Activated naive CD8-positive, alpha-beta T cell treated with anti-CD3 and anti-CD28 coated beads, Interleukin-2, amount 10 ng/mL, durations not matched to agents 7 days and 5 days (primary cell): ENCODE measurements around the gene TLN1. TPM values are rescaled to one million over a fixed set of nuclear protein-coding genes. Genes with fewer than 3 reads are reported as not detected.
A peak's percentile ranks its signal among the peaks of the same experiment; 100 is the strongest.

Experiments used
- ATAC-seq: fragments of 150-1000 bp; cut with Tn5 transposase; one replicate; pipeline ENCODE4 v1.10.0; 2021; ENCODE audit warnings: low read depth, moderate library complexity
- POLR2A ChIA-PET: fragments of 350-600 bp; sonication (Branson Sonifier 250); formaldehyde crosslinking; loops from one replicate; lab custom pipeline; 2021; ENCODE audit warnings: antibody characterized with exemption; lab: Charles Lee
- DNase-seq: peaks from one replicate; pipeline ENCODE4 v3.0.0; 2021
- H3K27ac Mint-ChIP-seq: one replicate; pipeline ENCODE4 v1.8.0; 2022; ENCODE audit warnings: mild to moderate bottlenecking, mixed read lengths
- H3K27me3 Mint-ChIP-seq: one replicate; pipeline ENCODE4 v1.8.0; 2022; ENCODE audit warnings: mild to moderate bottlenecking, moderate library complexity, mixed read lengths
- H3K36me3 Mint-ChIP-seq: one replicate; pipeline ENCODE4 v1.8.0; 2021; ENCODE audit warnings: mild to moderate bottlenecking, mixed read lengths
- H3K4me1 Mint-ChIP-seq: one replicate; pipeline ENCODE4 v1.8.0; 2021; ENCODE audit warnings: mixed read lengths
- H3K4me3 Mint-ChIP-seq: one replicate; pipeline ENCODE4 v1.8.0; 2022; ENCODE audit warnings: mild to moderate bottlenecking, moderate library complexity, mixed read lengths
- H3K9me3 Mint-ChIP-seq: one replicate; pipeline ENCODE4 v1.8.0; 2021; ENCODE audit warnings: mixed read lengths
- total RNA-seq, 2 experiments: library from RNA; stranded (reverse); gene quantifications; one replicate each; pipeline ENCODE4 v1.2.3, GENCODE V29; 2021

TLN1 gene
- total RNA-seq, 2 experiments from 2014 or later: 381 to 388 TPM

GRCh38 chr9:35748858-35749514, 17.0 kb upstream of the TLN1 start, which contains the start of the genes GBA2 and RGP1:
Gene GBA2, minus strand, starts transcription at chr9:35749228. Its CDS starts 524 bp downstream, at chr9:35748704.
Gene RGP1, plus strand, starts transcription at chr9:35749287. Its CDS starts 469 bp downstream, at chr9:35749756.
- no peaks in the 10 kb centered on the region for H3K9me3 Mint-ChIP-seq
- H3K27me3 Mint-ChIP-seq: no peaks in the 10 kb centered on the region
- H3K4me3 Mint-ChIP-seq: peak within 1 kb of the TSS; percentile 94
- peak within 1 kb of the TSS; percentile 91 for H3K27ac Mint-ChIP-seq
- POLR2A ChIA-PET: interaction anchor here (0.5 to 3.3 kb wide), 19 partner anchors 8 to 144 kb away, joined by 3 to 53 read pairs (median 6); partner anchors contain the start of genes ARHGEF39, CCDC107, CREB3 and RMRP
- ATAC-seq (peak; percentile 81), DNase-seq (peak; percentile 86)
- H3K4me1 Mint-ChIP-seq: peaks cover 32% of the 10 kb centered on the region
- H3K36me3 Mint-ChIP-seq: peaks cover 23% of the 10 kb centered on the region

GRCh38 chr9:35748242-35748857, 16.4 kb upstream of the TLN1 start:
- no peak for DNase-seq
- H3K9me3 Mint-ChIP-seq: no peaks in the 10 kb centered on the region
- POLR2A ChIA-PET: interaction anchor here (0.5 to 3.3 kb wide), 17 partner anchors 8 to 144 kb away, joined by 3 to 53 read pairs (median 7); partner anchors contain the start of genes CCDC107, CREB3, RMRP and SPAG8
- no peak for ATAC-seq
- peaks cover 23% of the 10 kb centered on the region for H3K36me3 Mint-ChIP-seq
- no peaks in the 10 kb centered on the region for H3K27me3 Mint-ChIP-seq
- peak overlapping the region; percentile 73 for H3K27ac Mint-ChIP-seq
- peaks cover 33% of the 10 kb centered on the region for H3K4me1 Mint-ChIP-seq
- H3K4me3 Mint-ChIP-seq: peak overlapping the region; percentile 88

- peaks cover 19% of the 10 kb centered on the region for H3K36me3 Mint-ChIP-seq
- no peak overlapping the region for H3K27ac Mint-ChIP-seq
- H3K27me3 Mint-ChIP-seq: no peaks in the 10 kb centered on the region
- POLR2A ChIA-PET: interaction anchor here (1.8 kb wide), 1 partner anchor 14 kb away, joined by 4 read pairs; the partner anchor contains the start of genes CREB3 and TLN1
- no peaks in the 10 kb centered on the region for H3K9me3 Mint-ChIP-seq
- H3K4me3 Mint-ChIP-seq: peak overlapping the region; percentile 88
- DNase-seq: no peak
- no peak for ATAC-seq
- H3K4me1 Mint-ChIP-seq: peaks cover 45% of the 10 kb centered on the region
These were observed 14.6 kb upstream of the TLN1 start for GRCh38 chr9:35746583-35746982.

GRCh38 chr9:35745569-35745968, 13.6 kb upstream of the TLN1 start:
- Mint-ChIP-seq H3K4me1 (peaks cover 44% of the 10 kb centered on the region), H3K27me3 (no peaks in the 10 kb centered on the region), H3K9me3 (no peaks in the 10 kb centered on the region), H3K27ac (no peak overlapping the region), H3K36me3 (peaks cover 17% of the 10 kb centered on the region), H3K4me3 (peak overlapping the region; percentile 58)
- POLR2A ChIA-PET: interaction anchor here (1.8 kb wide), 1 partner anchor 13 kb away, joined by 4 read pairs; the partner anchor contains the start of genes CREB3 and TLN1
- no peak for ATAC-seq
- DNase-seq: no peak

- Mint-ChIP-seq H3K4me1 (peaks cover 37% of the 10 kb centered on the region), H3K36me3 (peaks cover 17% of the 10 kb centered on the region), H3K27me3 (no peaks in the 10 kb centered on the region), H3K4me3 (no peak overlapping the region), H3K9me3 (no peaks in the 10 kb centered on the region), H3K27ac (no peak overlapping the region)
- POLR2A ChIA-PET: no interaction called here
- ATAC-seq: no peak
- DNase-seq: no peak
These were observed 12.0 kb upstream of the TLN1 start for GRCh38 chr9:35743880-35744518.

- Mint-ChIP-seq H3K4me1 (peaks cover 37% of the 10 kb centered on the region), H3K27ac (no peak overlapping the region), H3K27me3 (no peaks in the 10 kb centered on the region), H3K36me3 (peaks cover 23% of the 10 kb centered on the region), H3K4me3 (no peak overlapping the region), H3K9me3 (no peaks in the 10 kb centered on the region)
- POLR2A ChIA-PET: no interaction called here
- DNase-seq: no peak
- no peak for ATAC-seq
These were observed 11.5 kb upstream of the TLN1 start for GRCh38 chr9:35743452-35743851.

GRCh38 chr9:35741740-35742139, 9.7 kb upstream of the TLN1 start:
- Mint-ChIP-seq H3K9me3 (no peaks in the 10 kb centered on the region), H3K4me3 (no peak overlapping the region), H3K27ac (no peak overlapping the region), H3K27me3 (no peaks in the 10 kb centered on the region), H3K36me3 (peaks cover 22% of the 10 kb centered on the region), H3K4me1 (peaks cover 25% of the 10 kb centered on the region)
- ATAC-seq (peak; percentile 64), DNase-seq (no peak)
- POLR2A ChIA-PET: interaction anchor here (0.6 to 2.3 kb wide), 4 partner anchors 10 to 125 kb away, joined by 3 to 13 read pairs (median 3); partner anchors contain the start of genes CREB3 and TLN1

- POLR2A ChIA-PET: interaction anchor here (1.6 to 2.3 kb wide), 2 partner anchors 8 to 9 kb away, joined by 9 to 13 read pairs; partner anchors contain the start of genes CREB3, GBA2, RGP1 and TLN1
- Mint-ChIP-seq H3K27me3 (no peaks in the 10 kb centered on the region), H3K27ac (no peak overlapping the region), H3K9me3 (no peaks in the 10 kb centered on the region), H3K4me3 (no peak overlapping the region), H3K4me1 (peaks cover 23% of the 10 kb centered on the region), H3K36me3 (peaks cover 23% of the 10 kb centered on the region)
- DNase-seq: no peak
- ATAC-seq: no peak
These were observed 8.2 kb upstream of the TLN1 start for GRCh38 chr9:35740243-35740642.

GRCh38 chr9:35738924-35739323, 6.9 kb upstream of the TLN1 start:
- no peaks in the 10 kb centered on the region for H3K9me3 Mint-ChIP-seq
- no peak for ATAC-seq
- H3K36me3 Mint-ChIP-seq: peaks cover 22% of the 10 kb centered on the region
- POLR2A ChIA-PET: no interaction called here
- DNase-seq: no peak
- peak overlapping the region; percentile 43 for H3K27ac Mint-ChIP-seq
- H3K4me3 Mint-ChIP-seq: no peak overlapping the region
- H3K27me3 Mint-ChIP-seq: no peaks in the 10 kb centered on the region
- peaks cover 22% of the 10 kb centered on the region for H3K4me1 Mint-ChIP-seq

- no peaks in the 10 kb centered on the region for H3K27me3 Mint-ChIP-seq
- H3K4me1 Mint-ChIP-seq: peaks cover 20% of the 10 kb centered on the region
- DNase-seq (no peak), ATAC-seq (no peak)
- H3K9me3 Mint-ChIP-seq: no peaks in the 10 kb centered on the region
- H3K27ac Mint-ChIP-seq: no peak overlapping the region
- peaks cover 15% of the 10 kb centered on the region for H3K36me3 Mint-ChIP-seq
- POLR2A ChIA-PET: interaction anchor here (1.5 kb wide), 1 partner anchor 10 kb away, joined by 5 read pairs; the partner anchor contains the start of genes GBA2 and RGP1
- no peak overlapping the region for H3K4me3 Mint-ChIP-seq
These were observed 6.2 kb upstream of the TLN1 start for GRCh38 chr9:35738186-35738585.

GRCh38 chr9:35737143-35737542, 5.1 kb upstream of the TLN1 start:
- no peaks in the 10 kb centered on the region for H3K27me3 Mint-ChIP-seq
- H3K27ac Mint-ChIP-seq: no peak overlapping the region
- H3K4me3 Mint-ChIP-seq: no peak overlapping the region
- POLR2A ChIA-PET: interaction anchor here (1.5 kb wide), 1 partner anchor 11 kb away, joined by 5 read pairs; the partner anchor contains the start of genes GBA2 and RGP1
- peaks cover 15% of the 10 kb centered on the region for H3K4me1 Mint-ChIP-seq
- DNase-seq (no peak), ATAC-seq (no peak)
- peaks cover 14% of the 10 kb centered on the region for H3K36me3 Mint-ChIP-seq
- H3K9me3 Mint-ChIP-seq: no peaks in the 10 kb centered on the region

GRCh38 chr9:35736201-35736633, 4.2 kb upstream of the TLN1 start:
- Mint-ChIP-seq H3K4me3 (no peak overlapping the region), H3K27me3 (no peaks in the 10 kb centered on the region), H3K36me3 (peaks cover 14% of the 10 kb centered on the region), H3K9me3 (no peaks in the 10 kb centered on the region), H3K27ac (peak overlapping the region; percentile 31), H3K4me1 (peaks cover 12% of the 10 kb centered on the region)
- DNase-seq (peak; percentile 57), ATAC-seq (no peak)
- POLR2A ChIA-PET: interaction anchor here (1.1 kb wide), 1 partner anchor 12 kb away, joined by 7 read pairs; no protein-coding TSS in a partner anchor

- Mint-ChIP-seq H3K27ac (no peak overlapping the region), H3K4me3 (peak overlapping the region; percentile 5), H3K36me3 (peaks cover 19% of the 10 kb centered on the region), H3K27me3 (no peaks in the 10 kb centered on the region), H3K9me3 (no peaks in the 10 kb centered on the region), H3K4me1 (peaks cover 14% of the 10 kb centered on the region)
- ATAC-seq (no peak), DNase-seq (no peak)
- POLR2A ChIA-PET: interaction anchor here (1.1 kb wide), 1 partner anchor 87 kb away, joined by 5 read pairs; no protein-coding TSS in a partner anchor
These were observed 2.1 kb upstream of the TLN1 start for GRCh38 chr9:35734096-35734495.
